RWPE2 (cell line): Measurements from ENCODE around the gene NEUROD2.

ENCODE experiments used
- ATAC-seq: fragments of 200-7000 bp; cut with Tn5 transposase; 3 replicates; pipeline ENCODE4 v1.9.1; 2021; ENCODE audit warnings: low read depth
- DNase-seq: peaks from one replicate; pipeline ENCODE4 v3.0.0-alpha.2; 2020; ENCODE audit warnings: low spot score
- H3K27ac ChIP-seq: fragments of 450-650 bp; 2 replicates; pipeline ENCODE4 v1.5.1; 2017; ENCODE audit warnings: mild to moderate bottlenecking; ENCODE audit not compliant: poor library complexity, severe bottlenecking
- H3K27me3 ChIP-seq: fragments of 250-450 bp; sonication (Bioruptor Pico); 2 replicates; pipeline ENCODE4 v1.5.1; 2021; ENCODE audit warnings: mild to moderate bottlenecking, moderate library complexity; ENCODE audit not compliant: insufficient read depth, poor library complexity, severe bottlenecking
- H3K36me3 ChIP-seq: fragments of 250-450 bp; sonication (Bioruptor Pico); 2 replicates; pipeline ENCODE4 v1.5.1; 2020; ENCODE audit warnings: low read depth, mild to moderate bottlenecking, moderate library complexity
- H3K4me1 ChIP-seq: fragments of 250-450 bp; sonication (Bioruptor Pico); 2 replicates; pipeline ENCODE4 v1.5.1; 2021; ENCODE audit warnings: mild to moderate bottlenecking, moderate library complexity; ENCODE audit not compliant: insufficient read depth, poor library complexity, severe bottlenecking
- H3K4me3 ChIP-seq: fragments of 250-450 bp; sonication (Bioruptor Pico); 2 replicates; pipeline ENCODE4 v1.5.1; 2021; ENCODE audit warnings: mild to moderate bottlenecking, moderate library complexity; ENCODE audit not compliant: severe bottlenecking
- H3K9me3 ChIP-seq: fragments of 250-450 bp; sonication (Bioruptor Pico); 2 replicates; pipeline ENCODE4 v1.5.1; 2021; ENCODE audit warnings: mild to moderate bottlenecking, moderate library complexity; ENCODE audit not compliant: severe bottlenecking
- CTCF ChIP-seq: fragments of 450-650 bp; IDR thresholded peaks from one replicate; pipeline ENCODE4 v1.5.1; 2017; ENCODE audit warnings: mild to moderate bottlenecking, moderate library complexity; ENCODE audit not compliant: poor library complexity, severe bottlenecking

The NEUROD2 gene

GRCh38 chr17:39617100-39617445 lies 9.4 kb upstream of the NEUROD2 start:
- H3K27ac ChIP-seq: no peak overlapping the region
- H3K4me3 ChIP-seq: no peak overlapping the region
- no peak for TF ChIP-seq CTCF
- no peaks in the 10 kb centered on the region for H3K27me3 ChIP-seq
- no peaks in the 10 kb centered on the region for H3K4me1 ChIP-seq
- DNase-seq (no peak), ATAC-seq (no peak)
- no peaks in the 10 kb centered on the region for H3K9me3 ChIP-seq
- H3K36me3 ChIP-seq: no peaks in the 10 kb centered on the region

- Histone ChIP-seq H3K4me1 (no peaks in the 10 kb centered on the region), H3K27ac (no peak overlapping the region), H3K27me3 (no peaks in the 10 kb centered on the region), H3K9me3 (no peaks in the 10 kb centered on the region), H3K36me3 (no peaks in the 10 kb centered on the region), H3K4me3 (no peak overlapping the region)
- no peak for TF ChIP-seq CTCF
- DNase-seq (no peak), ATAC-seq (no peak)
Observed at GRCh38 chr17:39615434-39615833, 7.7 kb upstream of the NEUROD2 start.

GRCh38 chr17:39614545-39615157 lies 6.9 kb upstream of the NEUROD2 start:
- TF ChIP-seq CTCF: no peak
- DNase-seq: no peak
- Histone ChIP-seq H3K4me3 (no peak overlapping the region), H3K4me1 (no peaks in the 10 kb centered on the region), H3K9me3 (no peaks in the 10 kb centered on the region), H3K27me3 (no peaks in the 10 kb centered on the region), H3K36me3 (no peaks in the 10 kb centered on the region), H3K27ac (no peak overlapping the region)
- ATAC-seq: no peak

- TF ChIP-seq CTCF: no peak
Observed at GRCh38 chr17:39612935-39613464, 5.3 kb upstream of the NEUROD2 start.

GRCh38 chr17:39612291-39612894 lies 4.7 kb upstream of the NEUROD2 start:
- Histone ChIP-seq H3K4me3 (no peak overlapping the region), H3K27ac (no peak overlapping the region), H3K36me3 (no peaks in the 10 kb centered on the region), H3K9me3 (no peaks in the 10 kb centered on the region), H3K4me1 (no peaks in the 10 kb centered on the region), H3K27me3 (peaks cover 21% of the 10 kb centered on the region)
- TF ChIP-seq CTCF: no peak
- ATAC-seq (no peak), DNase-seq (no peak)

More at GRCh38 chr17:39612935-39613464, 5.3 kb upstream of the NEUROD2 start:
- no peak overlapping the region for H3K4me3 ChIP-seq
- no peaks in the 10 kb centered on the region for H3K4me1 ChIP-seq
- no peaks in the 10 kb centered on the region for H3K36me3 ChIP-seq
- H3K27ac ChIP-seq: no peak overlapping the region
- ATAC-seq (no peak), DNase-seq (no peak)
- peaks cover 15% of the 10 kb centered on the region for H3K27me3 ChIP-seq
- H3K9me3 ChIP-seq: no peaks in the 10 kb centered on the region
